Astrocyte of the cerebellum (primary cell): ENCODE results near the gene ARTN.

Experiments
- DNase-seq: peaks from one replicate; pipeline ENCODE4 v3.0.0-alpha.2; 2011; ENCODE audit warnings: low read depth
- H3K4me3 ChIP-seq: 2 replicates; pipeline ENCODE4 v1.5.1; 2011; ENCODE audit warnings: mild to moderate bottlenecking, low read depth, low read length, moderate library complexity
- in situ Hi-C: cut with HindIII; loops from 2 replicates; pipeline ENCODE4 v1.10.0; 2017; ENCODE audit warnings: low sequenced_read_pairs
- TF ChIP-seq, protein P1 (sequence below): IDR thresholded peaks from 2 replicates; pipeline ENCODE4 v1.5.1; 2012; ENCODE audit warnings: low read length, low read depth, moderate library complexity, mild to moderate bottlenecking; ENCODE audit errors: missing control alignments

Gene ARTN

DNA sequence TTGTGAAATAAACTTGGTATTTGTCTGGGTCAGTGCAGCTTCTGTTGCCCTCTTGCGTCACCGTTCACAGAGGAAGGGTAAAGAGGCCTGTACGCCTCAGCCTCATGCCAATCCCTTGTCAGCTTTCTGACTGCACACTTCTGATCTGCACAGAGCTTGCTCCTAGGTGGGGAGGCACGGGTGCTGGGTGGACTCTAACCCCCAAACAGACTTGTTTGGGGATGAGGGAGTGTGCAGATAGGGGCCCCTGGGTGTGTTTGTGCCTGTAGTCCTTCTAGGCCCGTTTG, 44.6 kb downstream of the ARTN start:
- TF ChIP-seq, protein P1, sequence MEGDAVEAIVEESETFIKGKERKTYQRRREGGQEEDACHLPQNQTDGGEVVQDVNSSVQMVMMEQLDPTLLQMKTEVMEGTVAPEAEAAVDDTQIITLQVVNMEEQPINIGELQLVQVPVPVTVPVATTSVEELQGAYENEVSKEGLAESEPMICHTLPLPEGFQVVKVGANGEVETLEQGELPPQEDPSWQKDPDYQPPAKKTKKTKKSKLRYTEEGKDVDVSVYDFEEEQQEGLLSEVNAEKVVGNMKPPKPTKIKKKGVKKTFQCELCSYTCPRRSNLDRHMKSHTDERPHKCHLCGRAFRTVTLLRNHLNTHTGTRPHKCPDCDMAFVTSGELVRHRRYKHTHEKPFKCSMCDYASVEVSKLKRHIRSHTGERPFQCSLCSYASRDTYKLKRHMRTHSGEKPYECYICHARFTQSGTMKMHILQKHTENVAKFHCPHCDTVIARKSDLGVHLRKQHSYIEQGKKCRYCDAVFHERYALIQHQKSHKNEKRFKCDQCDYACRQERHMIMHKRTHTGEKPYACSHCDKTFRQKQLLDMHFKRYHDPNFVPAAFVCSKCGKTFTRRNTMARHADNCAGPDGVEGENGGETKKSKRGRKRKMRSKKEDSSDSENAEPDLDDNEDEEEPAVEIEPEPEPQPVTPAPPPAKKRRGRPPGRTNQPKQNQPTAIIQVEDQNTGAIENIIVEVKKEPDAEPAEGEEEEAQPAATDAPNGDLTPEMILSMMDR, result no peak
- no peak for DNase-seq
- peak overlapping the region; percentile 56 for H3K4me3 ChIP-seq
- in situ Hi-C loops, result loop anchor here (10.0 kb wide), 1 partner anchor 47 kb away; no protein-coding TSS in a partner anchor

DNA sequence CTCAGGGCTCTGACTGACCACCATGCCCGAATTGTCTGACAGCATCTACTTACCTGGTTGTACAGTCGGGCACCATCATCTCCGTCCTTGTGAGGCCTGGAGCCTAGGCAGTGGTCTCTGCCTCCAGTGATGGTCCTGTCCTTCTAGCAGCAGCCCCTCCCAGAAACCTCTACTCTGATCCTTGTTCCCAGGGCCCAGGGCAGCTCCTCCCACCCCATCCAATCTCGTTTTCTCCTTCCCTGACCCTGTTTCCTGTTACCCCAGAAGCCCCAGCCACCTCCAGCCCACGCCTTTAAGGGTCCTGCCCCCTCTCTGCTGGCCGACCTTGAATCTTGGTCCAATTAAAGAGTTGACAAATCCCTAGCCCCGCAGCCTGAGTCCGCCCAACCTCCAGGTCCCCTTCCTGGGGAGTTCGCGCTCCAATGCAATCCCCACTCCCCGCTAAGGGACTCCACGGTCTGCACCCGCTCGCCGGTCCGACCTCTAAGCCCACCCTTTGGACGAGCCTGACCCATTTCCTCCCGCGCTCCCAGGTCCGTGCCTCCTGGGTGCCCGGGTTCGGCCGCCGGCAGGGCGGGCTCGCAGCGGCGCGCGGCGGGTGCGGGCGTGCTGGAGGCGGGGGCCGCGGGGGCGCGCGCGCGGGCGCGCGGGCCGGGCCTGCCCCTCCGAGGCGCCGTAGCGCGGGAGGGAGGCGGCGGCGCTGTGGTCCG, 45.1 kb downstream of the ARTN start, which contains the start of gene B4GALT2:
Gene B4GALT2, plus strand, starts transcription at position 660 of the 710 bp plus-strand sequence. CDS start 1,951 bp downstream, outside the sequence.
- TF ChIP-seq, protein P1, result no peak
- in situ Hi-C loops, result loop anchor here (10.0 kb wide), 1 partner anchor 46 kb away; no protein-coding TSS in a partner anchor
- DNase-seq, result no peak
- peak within 1 kb of the TSS; percentile 56 for H3K4me3 ChIP-seq

DNA sequence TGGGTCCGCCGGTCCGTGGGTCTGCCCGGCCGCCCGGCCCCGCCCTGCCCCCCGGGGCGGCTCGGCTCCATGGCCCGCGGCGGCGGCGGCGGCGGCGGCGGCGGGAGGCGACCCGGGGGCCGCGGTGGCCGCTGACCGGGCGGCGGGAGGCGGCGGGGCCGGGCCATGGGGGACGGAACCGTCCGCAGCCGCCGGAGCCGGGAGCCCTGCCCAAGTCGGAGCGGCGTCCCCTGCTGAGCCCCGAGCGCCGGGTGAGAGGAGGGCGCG, 45.6 kb downstream of the ARTN start:
- in situ Hi-C loops, result loop anchor here (10.0 kb wide), 1 partner anchor 46 kb away; no protein-coding TSS in a partner anchor
- peak overlapping the region; percentile 56 for H3K4me3 ChIP-seq
- no peak for DNase-seq
- TF ChIP-seq, protein P1, result no peak

DNA sequence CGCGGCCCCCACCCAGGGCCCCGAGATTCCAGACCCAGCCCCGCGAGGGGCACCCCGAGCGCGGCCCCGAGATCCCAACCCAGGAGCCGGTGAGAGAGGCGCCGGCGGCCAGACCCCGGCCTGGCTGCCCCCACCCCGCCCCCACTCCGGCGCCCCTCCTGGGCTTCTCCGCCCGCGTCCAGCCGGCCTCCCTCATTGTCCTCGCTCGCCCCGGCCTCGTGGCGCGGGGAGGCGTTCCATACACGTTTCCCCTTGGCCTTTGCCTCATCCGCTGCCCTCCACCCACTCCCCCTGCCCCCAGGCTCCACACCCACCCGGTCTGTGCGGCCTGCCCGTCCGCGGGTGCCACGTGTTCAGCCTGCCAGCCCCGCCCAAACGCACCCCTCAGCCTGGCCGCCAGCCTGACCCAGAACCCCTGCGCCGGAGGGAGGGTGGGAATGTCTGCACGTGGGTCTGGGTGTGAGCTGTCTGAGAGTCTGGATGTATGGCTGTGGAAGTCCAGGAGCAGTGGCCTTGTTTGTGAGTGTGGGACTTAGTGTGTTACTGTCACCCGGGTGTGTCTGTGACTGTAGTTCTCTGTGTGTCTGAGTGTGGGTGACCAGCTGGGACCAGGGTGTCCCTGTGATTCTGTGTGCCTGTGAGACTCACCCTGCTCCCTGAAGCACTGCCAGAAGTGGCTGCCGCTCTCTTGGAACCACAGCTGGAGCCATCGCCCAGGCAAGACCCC, 46.1 kb downstream of the ARTN start:
- peak; percentile 5 for DNase-seq
- peak overlapping the region; percentile 56 for H3K4me3 ChIP-seq
- in situ Hi-C loops, result loop anchor here (10.0 kb wide), 1 partner anchor 45 kb away; no protein-coding TSS in a partner anchor
- TF ChIP-seq, protein P1, result no peak

DNA sequence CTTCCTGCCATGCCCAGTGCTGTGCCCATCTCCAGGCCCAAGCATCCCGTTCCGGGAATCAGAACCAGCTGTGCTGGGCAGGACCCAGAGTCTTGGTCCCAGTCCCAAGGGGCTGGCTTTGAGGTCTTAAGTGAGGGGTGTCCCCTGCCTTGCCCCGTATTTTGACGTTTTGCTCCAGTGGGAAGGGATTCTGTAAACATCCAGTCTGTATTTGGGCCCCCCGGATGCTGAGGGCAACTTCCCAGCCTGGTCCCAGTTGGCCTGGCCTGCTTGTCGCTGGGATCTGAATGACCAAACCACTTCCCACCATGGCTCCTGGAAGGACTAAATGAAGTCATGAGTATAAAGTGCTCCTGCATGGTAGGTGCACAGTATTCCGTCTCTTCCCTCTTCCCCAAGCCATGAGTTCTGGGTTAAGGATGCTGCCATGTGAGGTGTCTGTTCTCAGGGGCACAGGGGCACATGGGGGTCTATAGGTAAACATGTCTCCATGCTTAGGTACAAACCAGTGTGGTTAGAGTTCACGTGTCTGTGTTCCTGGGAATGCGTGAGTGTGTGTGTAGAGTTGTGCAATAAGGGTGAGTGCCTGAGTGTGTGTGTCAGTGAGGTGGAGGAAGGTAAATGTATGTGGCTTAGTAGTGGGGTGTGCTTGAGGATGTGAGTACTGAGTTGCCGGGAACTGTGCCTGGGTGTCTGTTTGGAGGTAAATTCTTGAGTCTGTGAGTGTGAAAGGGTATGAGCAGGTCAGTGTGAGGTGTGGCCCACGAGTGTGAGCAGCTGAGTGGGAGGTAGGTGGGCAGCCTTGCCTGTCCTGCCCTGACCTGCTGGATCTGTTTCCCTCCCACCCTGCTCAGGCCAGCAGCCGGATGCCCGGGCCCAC, 46.9 kb downstream of the ARTN start:
- peak overlapping the region; percentile 56 for H3K4me3 ChIP-seq
- no peak for DNase-seq
- in situ Hi-C loops, result no loop called here
- TF ChIP-seq, protein P1, result no peak

DNA sequence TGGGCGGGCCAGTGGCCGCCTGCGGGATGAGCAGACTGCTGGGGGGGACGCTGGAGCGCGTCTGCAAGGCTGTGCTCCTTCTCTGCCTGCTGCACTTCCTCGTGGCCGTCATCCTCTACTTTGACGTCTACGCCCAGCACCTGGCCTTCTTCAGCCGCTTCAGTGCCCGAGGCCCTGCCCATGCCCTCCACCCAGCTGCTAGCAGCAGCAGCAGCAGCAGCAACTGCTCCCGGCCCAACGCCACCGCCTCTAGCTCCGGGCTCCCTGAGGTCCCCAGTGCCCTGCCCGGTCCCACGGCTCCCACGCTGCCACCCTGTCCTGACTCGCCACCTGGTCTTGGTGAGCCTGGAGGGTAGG, 47.5 kb downstream of the ARTN start:
- TF ChIP-seq, protein P1, result no peak
- H3K4me3 ChIP-seq, result no peak overlapping the region
- no peak for DNase-seq
- in situ Hi-C loops, result no loop called here
